SH-SY5Y (cell line): ENCODE measurements around the gene PER1.

Experiments used
- GATA2 ChIP-seq: IDR thresholded peaks from 2 replicates; pipeline ENCODE4 v1.6.1; 2011; ENCODE audit warnings: mild to moderate bottlenecking, low read depth, low read length
- GATA3 ChIP-seq: IDR thresholded peaks from 2 replicates; pipeline ENCODE4 v1.6.1; 2011; ENCODE audit warnings: low read depth, mild to moderate bottlenecking, low read length, moderate library complexity

The PER1 gene, protein sequence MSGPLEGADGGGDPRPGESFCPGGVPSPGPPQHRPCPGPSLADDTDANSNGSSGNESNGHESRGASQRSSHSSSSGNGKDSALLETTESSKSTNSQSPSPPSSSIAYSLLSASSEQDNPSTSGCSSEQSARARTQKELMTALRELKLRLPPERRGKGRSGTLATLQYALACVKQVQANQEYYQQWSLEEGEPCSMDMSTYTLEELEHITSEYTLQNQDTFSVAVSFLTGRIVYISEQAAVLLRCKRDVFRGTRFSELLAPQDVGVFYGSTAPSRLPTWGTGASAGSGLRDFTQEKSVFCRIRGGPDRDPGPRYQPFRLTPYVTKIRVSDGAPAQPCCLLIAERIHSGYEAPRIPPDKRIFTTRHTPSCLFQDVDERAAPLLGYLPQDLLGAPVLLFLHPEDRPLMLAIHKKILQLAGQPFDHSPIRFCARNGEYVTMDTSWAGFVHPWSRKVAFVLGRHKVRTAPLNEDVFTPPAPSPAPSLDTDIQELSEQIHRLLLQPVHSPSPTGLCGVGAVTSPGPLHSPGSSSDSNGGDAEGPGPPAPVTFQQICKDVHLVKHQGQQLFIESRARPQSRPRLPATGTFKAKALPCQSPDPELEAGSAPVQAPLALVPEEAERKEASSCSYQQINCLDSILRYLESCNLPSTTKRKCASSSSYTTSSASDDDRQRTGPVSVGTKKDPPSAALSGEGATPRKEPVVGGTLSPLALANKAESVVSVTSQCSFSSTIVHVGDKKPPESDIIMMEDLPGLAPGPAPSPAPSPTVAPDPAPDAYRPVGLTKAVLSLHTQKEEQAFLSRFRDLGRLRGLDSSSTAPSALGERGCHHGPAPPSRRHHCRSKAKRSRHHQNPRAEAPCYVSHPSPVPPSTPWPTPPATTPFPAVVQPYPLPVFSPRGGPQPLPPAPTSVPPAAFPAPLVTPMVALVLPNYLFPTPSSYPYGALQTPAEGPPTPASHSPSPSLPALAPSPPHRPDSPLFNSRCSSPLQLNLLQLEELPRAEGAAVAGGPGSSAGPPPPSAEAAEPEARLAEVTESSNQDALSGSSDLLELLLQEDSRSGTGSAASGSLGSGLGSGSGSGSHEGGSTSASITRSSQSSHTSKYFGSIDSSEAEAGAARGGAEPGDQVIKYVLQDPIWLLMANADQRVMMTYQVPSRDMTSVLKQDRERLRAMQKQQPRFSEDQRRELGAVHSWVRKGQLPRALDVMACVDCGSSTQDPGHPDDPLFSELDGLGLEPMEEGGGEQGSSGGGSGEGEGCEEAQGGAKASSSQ (N-terminal part only)

DNA sequence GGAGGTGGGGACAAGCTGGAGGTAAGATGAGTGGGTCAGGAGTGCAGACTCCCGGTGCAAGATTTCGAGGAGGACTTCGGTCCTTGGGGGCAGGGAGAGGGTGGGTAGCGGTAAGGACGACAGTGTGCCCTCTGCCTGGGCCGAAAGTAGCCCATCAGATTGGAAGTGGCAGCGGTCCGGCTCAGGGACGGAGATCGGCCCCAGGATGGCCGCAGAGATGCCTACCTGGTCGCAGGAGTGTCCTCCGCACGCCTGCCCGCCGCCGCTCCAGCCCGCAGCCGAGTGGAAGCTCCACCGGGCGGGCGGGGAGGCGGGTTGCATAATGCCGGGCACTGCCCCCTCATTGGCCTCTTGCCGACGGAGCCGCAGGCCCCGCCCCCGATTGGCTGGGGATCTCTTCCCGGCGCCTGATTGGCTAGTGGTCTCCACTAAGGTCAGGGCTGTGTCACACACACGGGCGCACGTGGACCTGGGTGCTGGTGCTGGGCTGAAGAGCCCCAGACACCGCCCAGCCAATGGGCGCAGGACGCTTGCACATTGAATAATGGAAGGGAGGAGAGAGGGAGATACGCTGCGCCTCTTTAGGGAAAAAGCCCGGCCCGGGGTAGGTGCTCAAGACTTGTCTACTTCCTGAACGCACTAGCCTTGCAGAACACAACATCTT lies at the start of gene PER1:
TSS of gene PER1 (minus strand) at position 293 of the 664 bp plus-strand sequence. CDS start 1,698 bp downstream, outside the sequence.
- TF ChIP-seq GATA2 = no peak; the same call in 1 of the 2 replicates
- no peak for TF ChIP-seq GATA3

GRCh38 chr17:8192070-8192815 lies 40.0 kb upstream of the PER1 start:
- TF ChIP-seq GATA2 (peak; percentile 70), GATA3 (no peak)

- TF ChIP-seq GATA3 = no peak
- no peak for TF ChIP-seq GATA2
Observed at GRCh38 chr17:8190506-8190905, 38.3 kb upstream of the PER1 start.

DNA sequence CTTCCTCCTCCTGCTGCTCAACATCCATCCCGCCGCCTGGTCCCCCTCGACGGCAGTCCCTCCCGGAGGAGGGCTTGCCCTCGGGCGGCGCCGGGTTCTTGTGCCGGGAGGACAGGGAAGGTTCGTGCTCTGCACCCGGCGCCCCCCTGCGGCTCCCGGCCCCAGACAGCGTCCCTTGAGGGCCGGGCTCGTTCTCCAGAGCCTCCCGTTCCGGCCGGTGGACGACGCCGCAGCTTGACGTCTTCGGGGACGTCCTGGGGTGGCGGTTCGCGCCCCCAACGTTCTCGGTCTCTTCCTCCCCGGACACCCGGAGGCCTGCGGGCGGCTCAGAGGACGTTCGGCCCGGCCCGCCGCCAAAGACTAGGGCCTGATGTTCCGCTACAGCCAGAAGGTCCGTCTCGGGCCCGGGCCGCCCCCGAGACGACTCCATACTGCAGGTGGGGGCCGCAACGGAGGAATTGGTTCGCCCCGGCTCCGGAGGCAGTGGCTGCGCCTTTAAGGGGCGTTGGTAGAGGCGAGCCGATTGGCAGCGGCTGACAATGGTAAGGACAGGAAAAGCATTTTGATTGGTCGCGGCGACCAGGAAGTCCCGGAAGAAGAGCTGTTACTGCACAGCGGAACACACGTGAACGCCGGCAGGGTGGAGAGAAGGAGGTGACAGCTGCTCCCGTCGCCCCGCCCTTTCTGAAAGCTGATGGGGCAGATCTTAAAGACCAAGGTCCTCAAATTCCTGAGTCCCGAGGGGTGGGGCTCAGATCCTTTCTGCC lies 37.7 kb upstream of the PER1 start, which contains the start of gene BORCS6:
TSS of gene BORCS6 (minus strand) at position 470 of the 767 bp plus-strand sequence. CDS start at position 430, 40 bp downstream.
- TF ChIP-seq GATA2 = 0 out of 2 replicates have a peak, but pooled peaks have one; percentile 2
- TF ChIP-seq GATA3 = no peak

DNA sequence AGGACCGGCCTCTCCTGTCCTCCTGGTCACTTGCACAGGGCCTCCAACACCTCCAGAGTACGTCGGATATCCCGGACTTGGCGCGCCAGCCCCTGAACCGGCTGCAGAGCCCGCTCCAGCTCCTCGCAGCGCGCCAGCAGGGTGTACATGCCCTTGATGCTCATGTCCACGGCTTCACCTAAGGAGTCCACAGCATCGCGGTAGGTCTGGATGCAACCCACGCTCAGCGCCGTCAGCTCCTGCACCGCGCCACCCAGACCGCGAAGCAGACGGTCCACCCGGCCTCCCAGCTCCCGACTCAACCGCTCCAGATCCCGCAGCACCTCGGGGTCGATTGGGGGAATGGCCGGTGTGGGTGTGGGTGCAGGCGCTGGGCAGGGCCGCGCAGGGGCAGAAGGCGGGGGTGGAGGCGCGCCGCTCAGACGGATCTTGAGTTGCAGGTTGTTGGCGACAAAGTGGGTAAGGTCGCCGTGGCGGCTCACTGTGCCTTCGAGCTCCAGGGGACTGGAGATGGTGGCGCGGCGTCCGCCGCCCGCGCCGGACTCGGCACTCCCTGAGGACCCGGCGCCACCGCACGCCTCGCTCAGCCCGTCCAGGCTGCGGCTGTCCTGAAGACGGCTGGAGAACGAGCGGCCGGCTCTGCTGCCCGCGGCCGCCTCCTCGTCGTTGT lies 37.0 kb upstream of the PER1 start:
- TF ChIP-seq GATA3 = no peak
- no peak for TF ChIP-seq GATA2

DNA sequence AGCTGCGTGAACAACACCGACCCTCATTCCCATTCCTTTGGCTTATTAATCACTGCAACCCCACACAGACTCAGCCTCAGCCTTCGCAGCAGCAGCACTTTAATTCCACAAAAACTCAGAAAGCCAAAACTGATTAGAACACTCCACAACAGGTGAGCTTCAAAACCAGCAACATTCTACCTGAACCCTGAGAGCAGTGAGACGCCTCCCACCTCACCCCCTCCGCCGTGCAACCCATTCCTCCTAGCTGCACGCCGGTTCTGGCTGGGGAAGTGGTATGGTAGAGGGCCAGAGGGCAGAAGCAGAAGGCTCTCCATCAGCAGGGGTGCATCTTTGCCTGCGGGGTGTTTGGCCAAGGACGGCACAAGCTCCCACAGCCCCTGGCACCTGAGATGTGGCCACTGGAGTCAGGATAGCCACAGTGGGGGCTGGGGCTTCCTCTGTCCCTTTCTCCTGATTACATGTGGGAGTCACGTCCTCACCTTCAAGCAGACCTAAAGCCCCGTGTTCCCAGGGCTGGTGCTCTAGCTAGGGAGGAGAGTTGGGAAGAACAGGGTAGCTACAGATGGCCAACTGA lies 36.1 kb upstream of the PER1 start:
- TF ChIP-seq GATA3 (no peak), GATA2 (no peak)

GRCh38 chr17:8187517-8188262 lies 35.5 kb upstream of the PER1 start:
- TF ChIP-seq GATA3 = no peak

DNA sequence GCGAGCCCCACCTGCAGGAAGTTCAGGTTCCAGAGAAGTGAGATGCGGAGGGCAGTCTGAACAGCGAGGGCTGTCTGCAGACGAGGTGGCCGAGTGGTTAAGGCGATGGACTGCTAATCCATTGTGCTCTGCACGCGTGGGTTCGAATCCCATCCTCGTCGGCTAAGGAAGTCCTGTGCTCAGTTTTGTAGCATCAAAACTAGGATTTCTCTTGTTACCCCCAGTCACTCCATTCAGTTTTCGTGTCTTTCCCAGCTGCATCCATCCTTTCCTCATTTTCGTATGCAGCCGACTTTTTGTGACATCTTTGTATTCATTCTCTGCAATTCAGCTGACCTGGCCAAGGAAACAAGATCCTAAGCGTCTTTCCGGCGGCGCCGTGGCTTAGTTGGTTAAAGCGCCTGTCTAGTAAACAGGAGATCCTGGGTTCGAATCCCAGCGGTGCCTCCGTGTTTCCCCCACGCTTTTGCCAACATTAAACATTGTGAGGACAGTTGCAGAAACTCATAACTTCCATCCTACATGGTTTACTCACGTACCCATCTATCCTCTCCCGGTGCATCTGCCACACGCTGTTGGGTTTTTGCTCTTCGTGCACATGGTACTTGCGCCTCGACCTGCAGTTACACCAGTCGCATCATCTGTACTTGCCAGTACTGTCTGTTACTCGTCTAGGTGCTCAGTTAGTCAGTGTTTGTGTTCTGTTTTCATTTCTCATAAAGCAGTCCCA lies 34.7 kb upstream of the PER1 start:
- no peak for TF ChIP-seq GATA3
- no peak for TF ChIP-seq GATA2

DNA sequence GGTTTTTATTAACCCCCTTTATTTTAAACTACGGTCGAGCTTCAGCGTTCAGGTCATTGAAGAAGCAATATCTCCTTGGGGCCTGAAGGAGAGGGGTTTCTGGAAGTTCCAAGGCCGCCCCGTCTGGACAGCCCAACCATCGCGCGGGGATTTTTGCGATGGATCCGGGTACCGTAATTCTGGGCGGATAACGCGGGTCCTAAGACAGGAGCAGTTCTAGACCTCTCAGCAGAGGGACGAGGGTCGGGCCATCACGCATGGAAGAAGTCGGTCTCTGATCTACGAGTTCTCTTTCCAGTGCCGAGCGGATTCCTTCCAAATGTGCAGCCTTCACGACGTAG lies 34.2 kb upstream of the PER1 start:
- no peak for TF ChIP-seq GATA2
- TF ChIP-seq GATA3 = no peak
